DMS 273 (cell line): ENCODE results near the gene GABRR2.
"Not testable (repeated sequence)": the region's sequence is repeated elsewhere in the genome, so short reads cannot be mapped to it uniquely, and the experiment has no call there.

Experiments used
- DNase-seq: peaks from one replicate; lab custom pipeline; 2025; ENCODE audit not compliant: unreplicated experiment; lab: John Stamatoyannopoulos, UW

GABRR2 gene

GRCh38 chr6:89295981-89296380 is 19.1 kb downstream of the GABRR2 start:
- DNase-seq = no peak

DNA sequence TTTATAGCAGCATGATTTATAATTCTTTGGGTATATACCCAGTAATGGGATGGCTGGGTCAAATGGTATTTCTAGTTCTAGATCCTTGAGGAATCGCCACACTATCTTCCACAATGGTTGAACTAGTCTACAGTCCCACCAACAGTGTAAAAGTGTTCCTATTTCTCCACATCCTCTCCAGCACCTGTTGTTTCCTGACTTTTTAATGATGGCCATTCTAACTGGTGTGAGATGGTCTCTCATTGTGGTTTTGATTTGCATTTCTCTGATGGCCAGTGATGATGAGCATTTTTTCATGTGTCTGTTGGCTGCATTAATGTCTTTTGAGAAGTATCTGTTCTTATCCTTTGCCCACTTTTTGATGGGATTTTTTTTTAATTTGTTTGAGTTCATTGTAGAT is 20.0 kb downstream of the GABRR2 start:
- DNase-seq = not testable (repeated sequence)

DNA sequence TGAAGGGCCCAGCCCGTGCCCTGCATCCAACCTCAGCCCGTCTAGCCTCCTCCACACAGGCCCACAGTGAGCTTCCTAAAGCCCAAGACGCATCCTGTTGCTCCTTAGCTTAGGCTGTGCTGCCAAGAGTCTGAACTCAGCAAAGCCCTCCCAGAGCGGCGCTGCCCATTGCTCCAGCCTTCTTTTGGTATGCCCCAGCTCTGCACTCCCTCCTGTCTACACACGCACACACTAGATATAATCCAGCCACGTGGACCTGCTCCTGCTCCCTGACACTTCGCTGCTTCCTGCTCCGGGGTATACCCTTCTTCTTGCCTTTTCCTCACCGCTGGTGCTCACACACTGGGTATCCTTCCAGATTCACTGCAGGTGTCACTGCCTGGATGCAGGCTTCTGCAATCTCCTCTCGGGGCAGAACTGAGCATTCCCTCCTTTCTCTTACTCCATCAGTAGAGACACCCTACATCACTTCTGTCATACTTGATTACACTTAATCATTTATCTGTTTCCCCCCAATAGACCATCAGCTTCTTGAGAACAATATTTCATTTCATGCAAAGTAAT is 23.8 kb downstream of the GABRR2 start:
- DNase-seq = peak; percentile 11

DNA sequence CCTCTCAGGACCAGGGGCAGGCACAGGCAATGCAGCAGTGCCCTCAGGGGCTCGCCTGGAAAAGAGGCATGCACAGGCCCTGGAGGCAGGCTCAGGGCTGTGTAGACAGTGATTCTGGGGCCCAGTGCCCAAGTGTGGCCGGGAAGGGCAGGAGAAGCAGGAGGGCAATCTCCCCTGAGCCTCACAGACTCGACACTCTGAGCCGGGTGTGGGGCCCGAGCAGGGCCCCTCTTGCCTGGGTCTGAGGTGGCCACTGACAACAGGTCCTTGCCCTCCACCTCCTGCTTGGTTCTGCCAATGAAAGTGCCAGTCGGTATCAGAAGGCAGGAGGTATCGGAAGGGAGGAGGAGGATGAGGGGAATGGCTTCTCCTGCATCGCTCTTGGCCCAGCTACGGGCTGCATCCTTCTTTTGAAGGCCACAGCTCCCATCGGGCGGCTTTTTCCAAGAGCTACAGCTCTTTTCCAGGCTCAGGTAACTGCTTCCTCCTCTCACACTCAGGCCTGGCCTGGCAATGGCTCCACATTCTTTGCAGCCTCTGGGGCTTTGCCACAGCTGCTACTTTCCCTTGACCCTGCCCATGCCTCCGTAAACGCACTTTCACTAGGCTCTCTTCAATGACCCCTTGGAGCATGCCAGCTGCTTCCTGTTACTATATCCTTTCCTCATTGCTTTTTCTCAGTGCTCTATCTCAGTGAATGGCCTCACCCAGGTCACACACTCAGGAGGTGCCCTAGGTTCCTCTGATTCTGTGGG is 24.5 kb downstream of the GABRR2 start:
- DNase-seq = no peak

DNA sequence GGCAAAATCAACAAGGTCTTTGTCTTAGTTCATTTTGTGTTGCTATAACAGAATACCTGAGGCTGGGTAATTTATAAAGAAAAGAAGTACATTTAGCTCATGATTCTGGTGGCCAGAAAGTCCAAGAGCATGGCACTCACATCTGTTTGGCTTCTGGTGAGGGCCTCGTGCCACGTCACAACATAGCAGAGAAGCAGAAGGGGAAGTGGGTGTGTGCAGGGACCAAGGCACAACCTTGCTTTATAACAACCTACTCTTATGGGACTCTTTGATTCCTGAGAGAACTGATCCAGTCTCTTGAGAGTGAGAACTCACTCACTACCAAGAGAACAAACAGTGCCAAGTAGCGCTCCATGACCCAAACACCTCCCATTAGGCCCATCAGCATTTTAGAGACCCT is 25.4 kb downstream of the GABRR2 start:
- no peak for DNase-seq

- DNase-seq = no peak
Observed at GRCh38 chr6:89287351-89288028, 27.6 kb downstream of the GABRR2 start.

- no peak for DNase-seq
Observed at GRCh38 chr6:89286516-89286915, 28.6 kb downstream of the GABRR2 start.

DNA sequence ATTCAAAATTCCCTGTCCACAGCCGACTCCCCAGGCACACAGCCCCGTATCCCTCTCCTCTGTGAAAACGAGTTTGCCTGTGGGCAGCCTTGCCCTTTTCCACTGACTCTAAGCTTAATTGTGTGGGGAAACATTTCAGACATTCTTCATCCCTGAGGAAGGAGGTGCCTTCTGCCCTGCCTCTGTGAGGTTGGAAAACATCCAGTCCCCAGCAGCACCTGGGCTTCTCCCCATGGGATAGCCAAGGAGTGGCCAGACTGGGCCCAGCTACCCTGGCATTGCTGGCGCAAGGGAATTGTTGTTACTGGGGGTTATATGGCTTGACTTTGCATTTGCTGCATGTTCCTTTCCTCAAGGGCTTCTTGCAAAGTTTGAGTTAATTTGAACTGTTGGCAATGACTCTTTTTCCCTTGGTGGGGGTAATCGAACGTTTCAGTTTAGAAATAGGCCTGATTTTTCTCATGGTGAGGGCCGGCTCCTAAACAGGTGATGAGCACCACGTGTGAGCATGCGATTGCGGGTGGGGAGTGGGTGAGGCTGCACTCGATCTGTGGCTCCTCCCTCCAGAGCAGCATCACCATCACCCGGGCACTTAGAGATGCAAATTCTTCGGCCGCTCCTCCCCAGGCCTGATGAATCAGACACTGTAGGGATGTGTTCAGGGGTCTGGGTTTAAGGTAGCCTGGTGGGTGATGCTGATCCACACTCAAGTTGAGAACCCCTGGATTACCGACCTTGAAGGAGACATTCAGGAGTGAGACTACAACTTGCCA is 29.9 kb downstream of the GABRR2 start:
- DNase-seq = no peak

GRCh38 chr6:89284081-89284480 is 31.0 kb downstream of the GABRR2 start:
- no peak for DNase-seq

GRCh38 chr6:89282749-89283148 is 32.4 kb downstream of the GABRR2 start:
- no peak for DNase-seq

DNA sequence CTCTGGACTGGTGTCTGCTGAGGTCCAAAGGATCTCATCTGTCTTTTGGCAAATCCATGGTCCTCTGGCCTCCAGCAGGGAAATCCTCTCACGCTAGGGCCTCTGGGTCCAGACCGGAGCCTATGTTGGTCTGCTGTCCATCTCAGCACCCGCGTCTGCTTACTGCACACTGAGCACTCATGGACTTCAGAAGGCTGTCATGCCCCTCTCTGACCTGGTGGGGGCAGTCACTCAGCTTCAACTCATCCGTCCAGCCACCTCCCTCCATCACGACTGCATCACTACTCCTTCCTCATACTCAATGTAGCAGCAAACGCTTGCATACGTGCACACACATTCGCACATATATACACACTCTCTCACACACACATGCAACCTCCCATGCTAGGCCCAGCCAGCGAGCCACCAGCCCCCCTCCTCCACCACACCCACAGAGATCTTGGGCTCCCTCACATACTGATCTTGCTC is 33.3 kb downstream of the GABRR2 start:
- peak; percentile 63 for DNase-seq

DNA sequence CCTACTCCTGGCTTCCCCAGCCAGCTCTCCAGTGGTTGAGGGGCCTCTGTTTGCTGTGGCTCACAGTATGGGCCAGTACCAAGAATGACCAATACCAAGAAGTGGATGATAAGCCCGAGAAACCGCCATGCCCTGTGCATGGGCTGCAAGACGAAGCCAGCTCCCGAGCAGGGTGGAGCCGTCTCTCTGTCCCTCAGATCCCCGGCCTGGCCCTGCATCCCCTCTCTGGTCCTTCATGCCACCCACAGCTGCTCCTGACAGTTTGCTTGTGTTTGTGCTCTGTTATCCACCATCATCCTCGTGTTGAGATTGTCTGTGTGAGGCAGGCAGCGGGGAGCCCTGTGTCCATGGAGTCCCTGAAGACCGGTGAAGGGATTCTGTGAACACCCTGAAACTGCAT is 36.1 kb downstream of the GABRR2 start:
- no peak for DNase-seq

DNA sequence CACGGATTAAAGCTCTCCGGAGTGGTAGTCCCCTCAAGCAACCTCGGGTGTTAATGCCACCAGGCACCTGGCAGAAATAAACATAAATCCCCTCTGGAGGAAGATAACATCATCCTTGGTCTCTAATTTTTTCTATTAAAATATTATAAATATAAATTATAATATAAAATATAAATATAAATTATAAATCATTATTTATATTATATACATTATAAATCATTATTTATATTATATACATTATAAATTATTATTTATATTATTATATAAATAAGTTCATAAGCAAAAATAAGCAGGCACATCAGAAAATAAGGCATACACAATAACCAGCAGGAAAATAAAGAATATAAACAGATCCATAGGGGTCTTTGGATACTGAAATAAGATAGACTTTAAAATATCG is 39.2 kb downstream of the GABRR2 start:
- no peak for DNase-seq

- DNase-seq = no peak
Observed at GRCh38 chr6:89273816-89274215, 41.3 kb downstream of the GABRR2 start.

DNA sequence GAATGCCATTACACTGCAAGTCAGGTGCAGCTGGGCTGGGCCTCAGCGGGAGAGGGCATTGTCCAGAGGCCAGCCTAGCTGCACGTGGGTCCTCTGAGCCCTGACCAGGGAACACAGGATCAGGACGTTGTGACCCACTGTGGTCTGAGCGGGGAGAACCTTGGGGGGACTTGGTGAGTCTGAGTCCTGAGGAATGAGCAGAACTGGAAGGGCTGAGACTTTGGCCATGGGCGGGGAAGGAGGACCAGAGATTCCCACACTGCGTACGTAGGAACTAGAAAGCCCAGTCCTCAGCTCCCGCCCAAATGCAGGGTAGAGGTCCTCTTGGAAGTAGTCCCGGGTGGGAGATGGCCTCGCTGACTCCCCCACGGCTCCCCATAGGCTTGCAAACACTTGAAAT is 42.5 kb downstream of the GABRR2 start:
- no peak for DNase-seq

DNA sequence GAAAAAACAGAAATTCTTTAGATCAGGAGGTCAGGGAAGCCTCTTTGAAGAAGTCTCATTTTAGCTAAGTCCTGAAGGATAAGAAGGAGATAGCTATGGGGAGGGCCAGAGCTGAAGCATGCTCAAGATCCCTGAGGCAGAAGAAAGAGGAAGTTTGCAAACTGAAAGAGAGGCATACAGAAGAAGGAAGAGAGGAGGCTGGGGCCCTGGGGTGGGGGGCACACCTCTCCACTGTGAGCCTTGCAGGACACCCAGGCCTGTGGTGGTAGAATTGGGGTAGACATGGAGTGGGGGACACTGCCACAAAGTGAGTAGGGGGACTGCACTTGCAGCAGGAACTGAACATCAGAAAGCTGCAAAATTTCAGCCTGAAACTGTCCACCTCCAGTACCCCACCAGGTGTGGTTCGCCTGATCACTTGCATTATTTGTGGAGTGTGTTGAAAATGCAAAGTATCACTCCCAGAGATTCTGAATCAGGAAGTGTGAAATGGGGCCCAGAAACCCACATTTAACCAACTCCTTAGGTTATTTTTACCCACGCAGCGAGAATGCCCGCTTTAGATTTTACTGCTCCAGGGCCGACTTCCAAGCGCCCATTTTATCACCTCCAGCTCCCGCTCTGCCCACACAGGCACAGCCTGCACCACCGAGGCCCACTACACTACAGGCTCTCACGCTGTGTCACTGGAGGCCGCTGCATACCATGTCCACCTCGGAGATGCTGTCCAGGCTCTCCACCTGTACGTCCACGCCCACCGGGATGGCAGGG is 44.0 kb downstream of the GABRR2 start:
- DNase-seq = no peak

DNA sequence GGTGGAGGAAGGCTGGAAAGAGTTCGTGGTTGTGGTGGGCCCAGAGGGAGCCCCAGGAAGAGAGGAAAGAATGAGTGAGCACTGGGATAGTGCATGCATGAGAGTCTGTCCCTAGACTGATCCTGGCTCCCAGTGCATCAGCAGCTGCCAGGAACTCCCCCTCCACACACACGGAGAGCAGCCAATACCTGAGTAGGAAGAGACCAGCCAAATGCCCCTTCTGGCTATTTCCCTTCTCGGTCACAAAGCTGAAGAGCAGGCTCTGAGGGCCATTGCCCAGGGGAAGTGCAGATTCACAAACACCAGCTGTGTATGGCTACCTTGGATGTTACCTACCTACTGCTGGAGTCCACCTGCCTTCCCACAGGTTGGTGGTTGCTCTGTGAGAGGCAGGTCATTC is 45.1 kb downstream of the GABRR2 start:
- no peak for DNase-seq

DNA sequence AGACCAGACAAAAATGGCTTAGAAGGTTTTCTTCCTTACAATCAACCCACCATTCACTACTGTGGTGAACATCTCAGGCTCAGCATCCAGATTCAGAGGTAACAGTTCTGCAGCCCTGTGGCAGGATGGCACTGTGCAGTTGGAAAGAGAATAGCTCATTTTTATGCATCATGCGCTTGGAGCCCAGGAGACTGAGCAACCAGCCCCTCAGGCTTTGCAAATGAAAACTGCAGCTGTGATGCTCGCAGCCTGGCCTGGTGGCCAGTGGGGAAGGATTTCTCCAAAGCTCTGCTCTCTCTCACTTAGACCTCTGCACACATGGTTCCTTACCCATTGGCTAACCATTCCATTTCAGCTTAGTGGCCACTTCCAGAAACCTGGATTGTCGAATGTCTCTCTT is 45.8 kb downstream of the GABRR2 start:
- no peak for DNase-seq

DNA sequence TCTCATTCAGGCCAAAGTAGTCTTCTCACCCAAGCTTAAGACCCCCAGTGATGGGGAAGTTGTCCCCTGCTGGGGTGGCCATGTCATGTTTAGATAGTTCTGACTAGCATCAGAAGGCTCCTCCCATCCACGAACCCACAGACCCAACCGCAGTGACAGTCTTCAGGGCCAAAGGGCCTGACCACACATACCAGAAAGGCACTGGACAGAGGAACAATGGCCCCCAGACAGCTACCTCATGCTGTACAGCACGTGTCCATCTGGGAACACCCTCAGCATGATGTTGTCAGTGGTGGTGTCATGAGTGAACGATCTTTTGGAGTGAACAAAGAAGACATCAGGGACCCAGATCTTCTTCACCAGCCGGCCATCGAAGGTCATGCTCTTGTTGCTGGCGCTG is 46.3 kb downstream of the GABRR2 start:
- no peak for DNase-seq

- no peak for DNase-seq
Observed at GRCh38 chr6:89267918-89268317, 47.2 kb downstream of the GABRR2 start.

GRCh38 chr6:89264296-89264695 is 50.8 kb downstream of the GABRR2 start:
- DNase-seq = no peak
